Esophagus squamous epithelium (tissue), 4 donors: ENCODE results near the gene OR10AD1.
"Not testable (repeated sequence)": the region's sequence is repeated elsewhere in the genome, so short reads cannot be mapped to it uniquely, and the experiment has no call there.

Experiments
- CTCF ChIP-seq, 6 experiments: fragments of 450-650 bp in 4 of 6; fragments of 200-600 bp in 2 of 6; sonication (generic) in 2 of 6; IDR thresholded peaks; one replicate each; pipeline ENCODE4 v1.5.1; 2016 to 2019; ENCODE audit warnings: antibody characterized with exemption in 6 of 6, mild to moderate bottlenecking in 4 of 6, moderate library complexity in 4 of 6
- POLR2A ChIP-seq, 4 donors: fragments of 450-650 bp; IDR thresholded peaks; one replicate each; pipeline ENCODE4 v1.6.1; 2017; ENCODE audit warnings: antibody characterized with exemption in 4 of 4, mild to moderate bottlenecking in 4 of 4, moderate library complexity in 3 of 4

GRCh38 chr12:48224533-48224932, 21.4 kb upstream of the OR10AD1 start:
- not testable (repeated sequence) for TF ChIP-seq CTCF, POLR2A (IDR thresholded peaks at IDR 0.05)
